ENCODE measurements around the gene FUT7.

- TF ChIP-seq POLR2AphosphoS5 (IDR thresholded peaks at IDR 0.05; ENCODE audit: borderline replicate concordance, low read depth, low read length) (no peak), EZH2 (IDR thresholded peaks at IDR 0.05) (no peak), FOXP2 (optimal IDR thresholded peaks at IDR 0.05; ENCODE audit: control extremely low read depth, extremely low read length, insufficient read depth) (no peak)
Observed at GRCh38 chr9:137023583-137023991, 8.3 kb downstream of the FUT7 start.
